WERI-Rb-1 (cell line): ENCODE measurements around the gene LRRTM4.
"Not testable (repeated sequence)": the region's sequence is repeated elsewhere in the genome, so short reads cannot be mapped to it uniquely, and the experiment has no call there.

Experiments
- DNase-seq: peaks from one replicate; pipeline ENCODE4 v3.0.0-alpha.2; 2020
- H3K27ac ChIP-seq: fragments of 250-450 bp; sonication (Bioruptor Pico); 2 replicates; pipeline ENCODE4 v1.5.1; 2020; ENCODE audit warnings: mild to moderate bottlenecking, moderate library complexity
- H3K27me3 ChIP-seq: fragments of 250-450 bp; sonication (Bioruptor Pico); 2 replicates; pipeline ENCODE4 v1.5.1; 2021; ENCODE audit warnings: mild to moderate bottlenecking, low read depth, moderate library complexity; ENCODE audit not compliant: insufficient read depth, severe bottlenecking
- H3K36me3 ChIP-seq: fragments of 250-450 bp; sonication (Bioruptor Pico); 2 replicates; pipeline ENCODE4 v1.5.1; 2020; ENCODE audit warnings: mild to moderate bottlenecking, moderate library complexity
- H3K4me3 ChIP-seq: 2 replicates; pipeline ENCODE4 v1.5.1; 2011; ENCODE audit warnings: low read depth, mild to moderate bottlenecking, control low read depth, low read length
- H3K9me3 ChIP-seq: fragments of 250-450 bp; sonication (Bioruptor Pico); 2 replicates; pipeline ENCODE4 v1.5.1; 2021; ENCODE audit warnings: mild to moderate bottlenecking, moderate library complexity; ENCODE audit not compliant: severe bottlenecking
- TF ChIP-seq, protein P1 (sequence below): IDR thresholded peaks from 2 replicates; pipeline ENCODE4 v1.5.1; 2011; ENCODE audit warnings: low read depth, mild to moderate bottlenecking, control low read depth, inconsistent platforms, low read length

Gene LRRTM4

GRCh38 chr2:77191665-77192064 is 330.5 kb downstream of the LRRTM4 start:
- TF ChIP-seq, protein P1, sequence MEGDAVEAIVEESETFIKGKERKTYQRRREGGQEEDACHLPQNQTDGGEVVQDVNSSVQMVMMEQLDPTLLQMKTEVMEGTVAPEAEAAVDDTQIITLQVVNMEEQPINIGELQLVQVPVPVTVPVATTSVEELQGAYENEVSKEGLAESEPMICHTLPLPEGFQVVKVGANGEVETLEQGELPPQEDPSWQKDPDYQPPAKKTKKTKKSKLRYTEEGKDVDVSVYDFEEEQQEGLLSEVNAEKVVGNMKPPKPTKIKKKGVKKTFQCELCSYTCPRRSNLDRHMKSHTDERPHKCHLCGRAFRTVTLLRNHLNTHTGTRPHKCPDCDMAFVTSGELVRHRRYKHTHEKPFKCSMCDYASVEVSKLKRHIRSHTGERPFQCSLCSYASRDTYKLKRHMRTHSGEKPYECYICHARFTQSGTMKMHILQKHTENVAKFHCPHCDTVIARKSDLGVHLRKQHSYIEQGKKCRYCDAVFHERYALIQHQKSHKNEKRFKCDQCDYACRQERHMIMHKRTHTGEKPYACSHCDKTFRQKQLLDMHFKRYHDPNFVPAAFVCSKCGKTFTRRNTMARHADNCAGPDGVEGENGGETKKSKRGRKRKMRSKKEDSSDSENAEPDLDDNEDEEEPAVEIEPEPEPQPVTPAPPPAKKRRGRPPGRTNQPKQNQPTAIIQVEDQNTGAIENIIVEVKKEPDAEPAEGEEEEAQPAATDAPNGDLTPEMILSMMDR = no peak
- H3K27ac ChIP-seq = no peak overlapping the region

DNA sequence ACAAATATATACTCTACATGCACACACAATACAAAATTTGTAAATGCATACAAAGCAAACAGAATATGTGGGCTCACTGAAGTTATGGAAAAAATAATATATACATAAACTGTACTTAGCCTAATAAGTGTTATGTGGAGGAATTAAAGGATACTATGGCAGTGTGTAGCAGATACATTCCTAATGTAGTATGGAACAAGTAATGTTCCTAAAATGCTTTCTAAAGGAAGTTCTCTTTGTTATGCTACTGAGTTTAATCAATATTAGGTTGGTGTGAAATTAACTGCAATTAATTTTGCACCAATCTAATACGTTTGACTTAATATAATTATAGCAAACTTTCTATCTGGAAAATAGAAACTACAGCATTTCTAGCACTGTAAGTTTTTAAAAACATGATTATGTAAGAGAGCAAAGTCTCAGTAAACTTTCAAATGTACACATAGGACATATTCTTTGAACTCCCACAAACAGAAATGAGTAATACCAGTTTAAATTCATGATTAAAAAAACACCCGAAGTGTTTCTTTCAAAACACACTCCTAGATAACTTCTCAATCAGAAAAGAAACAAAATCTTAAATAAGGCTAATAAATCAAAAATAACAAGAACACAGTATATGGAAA is 331.3 kb downstream of the LRRTM4 start:
- H3K4me3 ChIP-seq = no peak overlapping the region

More at GRCh38 chr2:77191665-77192064, 330.5 kb downstream of the LRRTM4 start:
- Histone ChIP-seq H3K9me3 (no peaks in the 10 kb centered on the region), H3K27me3 (no peaks in the 10 kb centered on the region), H3K36me3 (no peaks in the 10 kb centered on the region), H3K4me3 (no peak overlapping the region)
- no peak for DNase-seq

DNA sequence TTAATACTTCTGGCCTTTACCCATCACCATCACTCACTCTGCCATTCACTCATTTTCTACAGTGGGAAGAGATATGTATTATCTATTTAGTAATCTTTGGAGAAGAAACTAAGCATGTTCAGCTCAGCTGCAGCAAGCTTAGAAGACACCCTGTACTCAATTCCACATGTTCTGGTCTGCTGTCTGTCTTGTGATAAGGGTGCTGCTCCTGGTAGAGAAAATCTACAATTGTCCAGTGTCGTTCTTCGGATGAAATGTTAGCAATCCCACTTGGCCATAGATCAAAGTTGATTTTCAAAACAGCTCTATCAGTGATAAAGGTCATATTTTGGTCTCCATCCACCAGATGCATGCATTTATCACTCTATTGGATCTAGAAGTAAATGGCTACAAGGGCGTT is 337.1 kb downstream of the LRRTM4 start:
- H3K9me3 ChIP-seq = peaks cover 4% of the 10 kb centered on the region
- DNase-seq = no peak

More for the DNA sequence above, 331.3 kb downstream of the LRRTM4 start:
- Histone ChIP-seq H3K27ac (no peak overlapping the region), H3K9me3 (no peaks in the 10 kb centered on the region), H3K27me3 (no peaks in the 10 kb centered on the region), H3K36me3 (no peaks in the 10 kb centered on the region)
- no peak for DNase-seq
- TF ChIP-seq, protein P1 = no peak

GRCh38 chr2:77179297-77179696 is 342.9 kb downstream of the LRRTM4 start:
- H3K27me3 ChIP-seq = no peaks in the 10 kb centered on the region
- TF ChIP-seq, protein P1 = no peak

More for the DNA sequence above, 337.1 kb downstream of the LRRTM4 start:
- Histone ChIP-seq H3K4me3 (no peak overlapping the region), H3K27me3 (no peaks in the 10 kb centered on the region), H3K36me3 (no peaks in the 10 kb centered on the region), H3K27ac (no peak overlapping the region)
- TF ChIP-seq, protein P1 = no peak

GRCh38 chr2:77175266-77175780 is 346.9 kb downstream of the LRRTM4 start:
- DNase-seq, H3K4me3 ChIP-seq, H3K27ac ChIP-seq, H3K27me3 ChIP-seq, H3K9me3 ChIP-seq, H3K36me3 ChIP-seq: not testable (repeated sequence)

More at GRCh38 chr2:77179297-77179696, 342.9 kb downstream of the LRRTM4 start:
- H3K4me3 ChIP-seq = no peak overlapping the region
- DNase-seq = no peak
- H3K36me3 ChIP-seq = no peaks in the 10 kb centered on the region
- peaks cover 4% of the 10 kb centered on the region for H3K9me3 ChIP-seq
- no peak overlapping the region for H3K27ac ChIP-seq

GRCh38 chr2:77169426-77169825 is 352.8 kb downstream of the LRRTM4 start:
- Histone ChIP-seq H3K27ac (no peak overlapping the region), H3K27me3 (no peaks in the 10 kb centered on the region), H3K4me3 (no peak overlapping the region), H3K36me3 (no peaks in the 10 kb centered on the region), H3K9me3 (peaks cover 15% of the 10 kb centered on the region)
- DNase-seq = no peak
- TF ChIP-seq, protein P1 = no peak

DNA sequence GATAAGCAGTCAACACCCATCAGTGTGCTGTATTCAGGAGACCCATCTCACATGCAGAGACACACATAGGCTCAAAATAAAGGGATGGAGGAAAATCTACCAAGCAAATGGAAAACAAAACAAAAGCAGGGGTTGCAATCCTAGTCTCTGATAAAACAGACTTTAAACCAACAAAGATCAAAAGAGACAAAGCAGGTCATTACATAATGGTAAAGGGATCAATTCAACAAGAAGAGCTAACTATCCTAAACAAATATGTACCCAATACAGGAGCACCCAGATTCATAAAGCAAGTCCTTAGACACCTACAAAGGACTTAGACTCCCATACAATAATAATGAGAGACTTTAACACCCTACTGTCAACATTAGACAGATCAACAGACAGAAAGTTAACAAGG is 358.2 kb downstream of the LRRTM4 start:
- not testable (repeated sequence) for H3K27me3 ChIP-seq, H3K4me3 ChIP-seq, H3K27ac ChIP-seq, H3K36me3 ChIP-seq, DNase-seq
- H3K9me3 ChIP-seq = peaks cover 22% of the 10 kb centered on the region
